ENCODE measurements around the gene PRKAR1B. TPM values are rescaled to one million over a fixed set of nuclear protein-coding genes. Genes with fewer than 3 reads are reported as not detected.

The PRKAR1B gene
- total RNA-seq, 2 experiments from 2014 or later = 28.0 to 28.2 TPM

DNA sequence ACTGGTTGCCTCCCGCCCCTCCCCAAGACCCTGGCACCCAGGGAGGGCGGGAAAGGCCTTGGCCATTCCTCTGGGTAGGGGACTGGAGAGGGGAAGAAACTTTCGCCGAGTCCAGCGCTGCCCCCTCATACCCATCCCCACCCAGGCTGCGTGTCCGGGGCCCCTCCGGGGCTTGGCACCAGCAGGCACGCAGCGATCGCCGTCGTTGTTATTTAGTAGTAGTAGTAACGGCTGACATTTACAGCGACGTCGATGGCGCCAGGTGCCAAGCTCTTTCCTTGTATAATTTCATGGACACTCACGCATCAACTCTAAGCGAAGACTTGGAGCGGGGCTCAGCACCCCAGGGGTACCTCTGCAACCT lies 204.1 kb downstream of the PRKAR1B start:
- intact Hi-C loops (cut with micrococcal nuclease) = loop anchor here (5.0 kb wide), 1 partner anchor 204 kb away; the partner anchor contains the start of genes DNAAF5 and PRKAR1B
- Mint-ChIP-seq H3K9me3 (no peaks in the 10 kb centered on the region), H3K4me3 (no peak overlapping the region), H3K4me1 (ENCODE audit: low read depth) (peaks cover 8% of the 10 kb centered on the region), H3K27me3 (peaks cover 28% of the 10 kb centered on the region), H3K36me3 (no peaks in the 10 kb centered on the region), H3K27ac (no peak overlapping the region)
- ChIA-PET CTCF (no interaction called here), POLR2A (no interaction called here)
- DNase-seq = no peak

DNA sequence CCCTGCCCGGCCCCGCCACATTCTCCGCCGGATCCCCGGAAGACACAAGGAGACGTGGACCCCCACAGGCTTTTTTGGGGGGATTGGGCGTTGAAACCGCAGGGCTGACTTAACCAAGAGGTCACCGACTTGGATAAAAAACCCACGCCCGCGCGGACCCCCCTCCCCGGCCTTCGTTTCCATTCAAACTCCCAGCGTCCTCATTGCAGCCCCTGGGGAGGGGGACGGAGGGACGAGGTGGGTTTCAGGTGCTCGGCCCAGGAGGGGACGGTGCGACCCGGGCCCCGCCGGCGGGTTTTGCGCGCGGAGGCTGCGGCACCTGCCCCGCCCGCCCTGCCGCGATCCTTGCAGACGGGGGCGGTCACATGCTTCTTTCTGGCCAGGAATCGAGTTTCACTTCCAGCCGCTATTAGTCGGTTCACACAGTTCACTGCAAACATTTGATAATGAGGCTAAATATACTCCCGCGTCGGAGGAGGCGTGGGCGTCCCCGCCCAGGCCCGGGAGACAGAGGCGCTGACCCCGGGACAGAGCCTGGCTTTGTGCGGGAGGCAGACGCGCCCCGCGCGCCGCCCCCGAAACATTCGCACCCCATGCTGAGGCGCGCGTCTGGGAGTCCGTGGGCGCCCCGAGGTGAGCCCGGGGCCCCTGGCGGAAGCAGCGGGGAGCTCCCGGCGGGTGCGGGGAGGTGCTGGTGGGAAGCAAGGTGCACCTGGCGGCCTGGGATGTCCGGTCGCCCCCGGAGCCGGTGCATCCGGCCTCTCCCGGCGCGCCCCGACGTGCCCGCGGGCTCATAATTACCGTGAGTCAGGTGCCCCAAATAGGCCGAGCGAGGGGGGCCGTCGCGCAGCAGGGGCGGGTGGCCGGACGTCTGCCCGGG lies 204.8 kb downstream of the PRKAR1B start:
- ChIA-PET CTCF (no interaction called here), POLR2A (no interaction called here)
- H3K27ac Mint-ChIP-seq = no peak overlapping the region
- H3K9me3 Mint-ChIP-seq = no peaks in the 10 kb centered on the region
- no peaks in the 10 kb centered on the region for H3K36me3 Mint-ChIP-seq
- intact Hi-C loops (cut with micrococcal nuclease) = loop anchor here (5.0 kb wide), 1 partner anchor 205 kb away; the partner anchor contains the start of genes DNAAF5 and PRKAR1B
- H3K27me3 Mint-ChIP-seq = peaks cover 31% of the 10 kb centered on the region
- H3K4me3 Mint-ChIP-seq = no peak overlapping the region
- peaks cover 12% of the 10 kb centered on the region for H3K4me1 Mint-ChIP-seq (ENCODE audit: low read depth)
- peak; percentile 40 for DNase-seq

DNA sequence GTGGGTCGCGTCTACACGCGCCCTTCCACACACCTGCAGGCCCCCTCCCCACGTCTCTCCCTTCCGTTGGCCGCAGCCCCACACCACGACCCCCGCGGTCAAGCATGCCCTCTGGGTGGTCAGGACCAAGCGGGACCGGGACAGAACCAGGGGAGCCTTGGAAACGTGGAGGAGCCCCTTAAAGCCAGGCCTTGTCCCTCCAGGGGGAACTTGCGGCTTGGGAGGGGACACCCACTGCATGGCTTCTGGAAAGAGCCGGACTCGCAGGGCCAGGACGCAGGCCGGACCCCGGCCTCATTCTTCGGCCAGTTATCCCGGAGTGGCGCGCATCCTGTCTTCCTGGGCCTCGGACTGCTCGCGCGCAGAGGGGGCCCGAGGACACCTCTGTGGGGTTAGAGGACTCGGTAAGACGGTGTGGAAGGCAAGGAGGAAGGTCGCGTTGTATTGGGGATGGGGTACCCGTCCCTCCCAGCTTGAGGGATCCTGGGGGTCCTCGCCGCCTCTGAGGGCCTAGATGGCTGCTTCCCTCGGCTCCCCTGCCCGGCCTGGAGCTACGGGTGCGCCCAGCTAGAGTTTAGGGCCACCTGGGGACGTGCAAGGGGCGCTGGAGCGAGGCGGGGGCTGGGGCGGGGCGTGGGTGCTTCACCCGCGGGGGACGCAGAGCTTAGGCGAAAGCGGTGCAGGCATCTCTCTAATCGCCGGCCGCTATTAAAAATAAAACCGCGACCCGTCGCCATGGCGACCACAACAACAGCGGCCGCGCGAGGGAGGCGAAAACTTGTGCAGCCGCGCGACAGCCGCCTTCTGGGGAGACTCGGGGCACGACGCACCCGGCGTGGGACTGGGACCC lies 205.6 kb downstream of the PRKAR1B start:
- H3K9me3 Mint-ChIP-seq = no peaks in the 10 kb centered on the region
- intact Hi-C loops (cut with micrococcal nuclease) = loop anchor here (5.0 kb wide), 1 partner anchor 206 kb away; the partner anchor contains the start of genes DNAAF5 and PRKAR1B
- DNase-seq = no peak
- ChIA-PET POLR2A (no interaction called here), CTCF (no interaction called here)
- H3K4me3 Mint-ChIP-seq = peak overlapping the region; percentile 12
- no peaks in the 10 kb centered on the region for H3K36me3 Mint-ChIP-seq
- H3K27ac Mint-ChIP-seq = no peak overlapping the region
- H3K27me3 Mint-ChIP-seq = peaks cover 31% of the 10 kb centered on the region
- peaks cover 12% of the 10 kb centered on the region for H3K4me1 Mint-ChIP-seq (ENCODE audit: low read depth)

DNA sequence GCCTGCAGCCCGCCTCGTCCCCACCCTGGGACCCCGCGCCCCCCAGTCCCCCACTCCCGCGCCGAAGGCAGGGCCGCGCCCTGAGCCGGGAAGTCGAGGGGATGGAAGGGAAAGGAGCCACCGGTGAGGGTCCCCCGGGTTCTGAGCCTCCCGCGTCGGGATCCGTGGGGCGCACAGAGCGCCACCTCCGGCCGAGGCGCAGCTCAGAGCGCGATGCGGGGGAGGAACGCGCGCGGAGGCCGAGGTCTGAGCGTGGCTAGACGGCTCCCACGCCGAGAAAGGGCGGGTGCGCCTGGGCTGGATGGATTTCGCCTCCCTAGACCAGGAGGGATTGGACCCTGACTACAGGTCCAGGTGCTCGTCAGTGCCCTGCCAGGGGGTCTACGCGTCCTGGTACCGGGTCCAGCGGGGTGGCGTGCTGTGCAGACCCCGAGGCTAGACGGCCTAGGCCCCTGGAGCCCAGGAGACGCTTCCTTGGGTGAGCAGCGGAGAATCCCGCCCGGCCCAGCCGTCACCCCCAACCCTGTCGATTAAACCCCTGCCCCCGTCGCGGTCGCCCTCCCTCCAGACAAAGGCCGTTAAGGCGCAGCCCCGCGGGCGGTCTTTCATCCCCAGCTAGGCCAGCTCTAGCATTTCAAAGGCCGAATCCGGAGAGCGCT lies 206.4 kb downstream of the PRKAR1B start:
- ChIA-PET POLR2A (no interaction called here), CTCF (no interaction called here)
- Mint-ChIP-seq H3K4me3 (no peak overlapping the region), H3K9me3 (no peaks in the 10 kb centered on the region), H3K27me3 (peaks cover 38% of the 10 kb centered on the region), H3K27ac (no peak overlapping the region), H3K36me3 (no peaks in the 10 kb centered on the region), H3K4me1 (ENCODE audit: low read depth) (peaks cover 16% of the 10 kb centered on the region)
- no peak for DNase-seq
- intact Hi-C loops (cut with micrococcal nuclease) = loop anchor here (5.0 kb wide), 1 partner anchor 207 kb away; the partner anchor contains the start of genes DNAAF5 and PRKAR1B

DNA sequence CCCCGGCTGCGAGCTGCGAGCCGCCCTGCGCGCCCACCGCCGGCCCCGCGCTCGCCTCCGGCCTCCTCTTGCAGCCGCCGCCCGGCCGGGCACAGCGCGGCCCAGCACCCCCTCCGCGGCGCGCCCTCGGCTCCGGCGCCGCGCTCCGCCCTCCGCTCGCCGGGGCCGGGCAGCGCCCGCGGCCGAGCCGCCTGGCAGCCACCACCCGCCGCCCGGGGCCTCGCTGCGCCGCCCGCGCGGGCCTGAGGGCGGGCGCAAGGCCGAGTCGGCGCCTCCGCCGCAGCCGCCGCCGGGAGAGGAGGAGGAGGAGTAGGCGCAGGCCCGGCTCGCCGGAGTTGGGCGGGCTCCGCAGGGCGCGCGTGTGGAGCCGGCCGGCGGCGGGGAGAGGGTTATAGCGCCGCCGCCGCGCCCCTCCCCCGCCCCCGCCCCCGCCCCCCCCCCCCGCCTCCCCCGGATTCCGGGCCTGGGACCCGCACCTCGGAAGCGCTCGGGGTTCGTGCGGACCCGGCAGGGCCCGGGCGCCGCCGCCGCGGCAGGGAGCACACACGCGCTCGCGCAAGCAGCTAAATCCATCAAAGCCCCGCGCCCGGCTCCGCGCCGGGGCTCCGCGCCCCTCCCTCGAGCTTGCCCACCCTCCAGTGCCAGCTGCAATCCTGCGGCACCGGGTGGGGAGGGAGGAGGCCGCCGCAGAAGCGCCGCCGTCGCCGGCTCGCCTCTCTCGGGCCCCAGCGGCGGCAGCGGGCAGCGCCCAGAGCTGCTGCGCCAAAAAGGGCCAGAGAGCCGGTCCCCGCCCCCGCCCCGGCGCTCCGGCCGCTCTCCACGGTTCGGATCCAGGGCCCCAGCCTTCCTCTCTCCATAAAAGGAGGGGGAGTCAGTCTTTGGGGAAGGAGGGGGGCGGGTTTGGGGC lies 207.3 kb downstream of the PRKAR1B start, which contains the start of gene PDGFA:
TSS of gene PDGFA (minus strand) at position 363 of the 907 bp plus-strand sequence. CDS start 845 bp downstream, outside the sequence.
- no peak within 1 kb of the TSS for H3K27ac Mint-ChIP-seq
- peaks cover 44% of the 10 kb centered on the region for H3K27me3 Mint-ChIP-seq
- CTCF ChIA-PET = no interaction called here
- peak within 1 kb of the TSS; percentile 79 for H3K4me3 Mint-ChIP-seq
- H3K36me3 Mint-ChIP-seq = no peaks in the 10 kb centered on the region
- peak; percentile 26 for DNase-seq
- H3K9me3 Mint-ChIP-seq = no peaks in the 10 kb centered on the region
- POLR2A ChIA-PET = interaction anchor here (1.0 kb wide), 1 partner anchor 84 kb away, joined by 4 read pairs; no protein-coding TSS in a partner anchor
- peaks cover 16% of the 10 kb centered on the region for H3K4me1 Mint-ChIP-seq (ENCODE audit: low read depth)
- intact Hi-C loops (cut with micrococcal nuclease) = loop anchor here (5.0 to 10.0 kb wide), 4 partner anchors 63 to 208 kb away; partner anchors contain the start of genes DNAAF5 and PRKAR1B

DNA sequence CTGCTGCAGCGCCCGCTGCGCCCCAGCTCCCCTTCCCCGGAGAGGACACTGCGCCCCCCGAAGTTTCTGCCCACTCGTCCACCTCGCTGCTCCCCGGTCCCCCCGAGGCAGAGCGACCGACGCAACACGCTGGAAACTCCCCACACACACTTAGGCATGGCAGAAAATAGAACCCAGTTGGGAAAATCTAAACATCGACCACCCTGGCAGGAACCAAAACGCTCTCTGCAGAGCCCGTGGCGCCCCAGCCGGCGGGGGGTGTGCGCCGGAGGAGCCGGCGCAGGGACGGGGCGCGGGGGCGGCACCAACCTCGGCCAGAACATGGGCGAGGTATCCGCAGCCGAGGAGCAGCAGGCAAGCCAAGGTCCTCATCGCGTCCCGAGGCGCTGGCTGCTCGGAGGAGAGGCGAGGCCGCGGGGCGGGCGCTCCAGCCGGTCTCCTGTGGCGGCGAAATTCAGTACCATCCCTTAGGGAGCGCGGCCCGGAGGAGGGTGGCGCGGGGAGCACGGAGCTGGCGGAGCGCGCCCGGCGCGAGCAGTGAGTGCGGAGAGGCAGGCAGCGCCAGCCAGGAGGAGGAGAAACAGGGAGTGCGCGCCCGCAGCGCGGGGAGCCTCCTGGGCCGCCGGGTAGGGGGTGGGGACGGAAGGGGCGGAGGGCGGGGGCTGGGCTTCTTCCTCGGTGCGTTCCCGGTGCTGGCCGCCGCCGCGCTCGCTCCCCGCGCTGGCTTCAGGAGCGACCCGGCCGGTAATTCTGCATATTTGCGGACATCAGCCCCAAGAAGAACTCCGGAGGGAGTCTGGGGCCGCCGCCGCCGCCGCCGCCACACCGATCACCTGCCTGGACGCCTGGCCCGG lies 208.2 kb downstream of the PRKAR1B start:
- H3K4me3 Mint-ChIP-seq = peak overlapping the region; percentile 79
- POLR2A ChIA-PET = interaction anchor here (1.0 kb wide), 1 partner anchor 85 kb away, joined by 4 read pairs; no protein-coding TSS in a partner anchor
- H3K27ac Mint-ChIP-seq = no peak overlapping the region
- no peaks in the 10 kb centered on the region for H3K36me3 Mint-ChIP-seq
- H3K27me3 Mint-ChIP-seq = peaks cover 39% of the 10 kb centered on the region
- DNase-seq = peak; percentile 66
- intact Hi-C loops (cut with micrococcal nuclease) = loop anchor here (5.0 to 10.0 kb wide), 3 partner anchors 63 to 154 kb away; no protein-coding TSS in a partner anchor
- H3K9me3 Mint-ChIP-seq = no peaks in the 10 kb centered on the region
- H3K4me1 Mint-ChIP-seq (ENCODE audit: low read depth) = peaks cover 19% of the 10 kb centered on the region
- CTCF ChIA-PET = interaction anchor here (1.0 kb wide), 1 partner anchor 87 kb away, joined by 3 read pairs; no protein-coding TSS in a partner anchor

DNA sequence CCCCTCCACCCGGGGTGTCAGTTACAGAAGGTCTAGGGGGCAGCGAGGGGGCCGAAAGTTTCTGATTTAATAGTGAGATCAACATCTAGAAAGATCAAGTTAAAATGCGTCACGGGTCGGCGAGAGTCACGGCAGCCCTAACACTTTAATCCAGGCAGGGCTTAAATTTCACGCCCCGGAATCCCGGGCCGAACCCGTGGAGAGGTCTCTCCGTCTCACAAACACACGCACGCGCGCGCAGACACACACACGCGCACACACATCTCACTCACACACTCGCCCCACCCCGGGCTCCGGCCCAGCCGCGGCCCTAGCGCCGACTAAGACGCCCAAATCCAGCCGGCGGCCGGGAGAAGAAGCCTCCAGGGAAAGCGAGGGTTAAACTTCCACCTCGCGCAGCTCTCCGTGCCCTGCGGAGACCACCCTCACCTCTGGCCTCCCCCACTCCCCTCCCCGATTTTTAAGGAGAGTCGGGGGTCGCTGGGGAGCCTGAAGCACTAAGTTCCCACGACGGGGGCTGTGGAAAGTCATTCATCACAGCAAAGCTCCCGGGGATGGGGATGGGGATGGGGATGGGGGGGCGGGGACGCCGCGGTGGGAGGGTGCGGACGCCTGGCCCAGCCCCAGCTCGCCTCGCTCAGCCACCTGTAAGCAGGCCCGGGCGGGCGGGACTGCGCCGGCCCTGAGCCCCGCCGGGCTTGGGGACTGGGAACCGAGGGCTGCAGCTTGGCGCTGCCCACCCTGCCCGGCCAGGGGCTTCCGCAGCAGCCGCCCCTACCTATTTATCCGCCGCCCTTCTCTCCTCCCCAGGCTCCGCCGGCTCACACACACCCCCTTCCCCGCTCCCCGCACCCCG lies 209.1 kb downstream of the PRKAR1B start:
- peak; percentile 37 for DNase-seq
- Mint-ChIP-seq H3K4me1 (ENCODE audit: low read depth) (peaks cover 23% of the 10 kb centered on the region), H3K36me3 (no peaks in the 10 kb centered on the region), H3K9me3 (no peaks in the 10 kb centered on the region), H3K27ac (no peak overlapping the region), H3K27me3 (peaks cover 36% of the 10 kb centered on the region), H3K4me3 (peak overlapping the region; percentile 79)
- POLR2A ChIA-PET = no interaction called here
- CTCF ChIA-PET = interaction anchor here (1.0 kb wide), 1 partner anchor 86 kb away, joined by 3 read pairs; no protein-coding TSS in a partner anchor
- intact Hi-C loops (cut with micrococcal nuclease) = loop anchor here (5.0 to 10.0 kb wide), 3 partner anchors 64 to 153 kb away; no protein-coding TSS in a partner anchor

DNA sequence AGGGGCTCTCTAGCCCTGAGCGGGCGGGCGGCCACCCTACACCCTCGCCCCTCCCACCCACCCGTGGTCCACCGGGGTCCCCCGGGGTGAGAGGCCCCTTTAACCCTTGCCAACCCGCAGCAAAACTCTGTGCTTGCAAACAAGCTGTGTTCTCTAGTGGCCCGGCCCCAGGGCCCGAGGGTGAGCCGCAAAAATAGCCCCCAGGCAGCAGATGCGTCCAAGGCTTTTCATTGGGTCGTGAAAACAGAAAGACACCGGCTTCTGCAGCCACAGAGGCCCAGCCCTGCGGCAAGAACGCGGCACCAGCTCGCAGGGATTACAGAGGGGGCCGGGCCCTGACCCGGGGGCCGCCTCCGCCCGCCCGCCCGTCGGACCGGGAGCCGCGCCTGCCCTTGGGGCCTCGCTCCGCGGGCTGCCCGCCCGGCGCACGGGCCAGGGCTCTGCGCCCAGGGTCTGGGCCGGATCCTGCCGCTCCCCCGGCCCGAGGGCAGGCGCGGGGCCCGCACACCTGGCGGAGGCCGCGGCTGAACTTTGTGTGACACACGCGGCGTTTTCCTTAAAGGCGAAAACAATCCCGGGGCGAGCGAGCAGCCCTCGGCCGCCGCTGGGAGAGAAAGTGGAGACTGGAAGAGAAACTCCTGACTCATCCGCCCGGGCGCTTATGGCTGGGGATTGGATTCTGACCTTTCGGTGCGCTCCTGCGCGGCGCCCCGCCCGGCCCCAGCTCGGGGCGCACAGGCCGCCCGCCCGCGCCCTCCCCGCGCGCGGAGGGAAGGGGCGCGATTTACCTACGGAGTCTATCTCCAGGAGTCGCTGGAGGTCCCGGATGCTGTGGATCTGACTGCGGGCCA lies 210.2 kb downstream of the PRKAR1B start:
- ChIA-PET CTCF (no interaction called here), POLR2A (no interaction called here)
- no peak overlapping the region for H3K4me3 Mint-ChIP-seq
- no peaks in the 10 kb centered on the region for H3K9me3 Mint-ChIP-seq
- H3K27me3 Mint-ChIP-seq = peaks cover 34% of the 10 kb centered on the region
- peak; percentile 55 for DNase-seq
- intact Hi-C loops (cut with micrococcal nuclease) = loop anchor here (5.0 to 10.0 kb wide), 3 partner anchors 65 to 152 kb away; no protein-coding TSS in a partner anchor
- H3K36me3 Mint-ChIP-seq = no peaks in the 10 kb centered on the region
- H3K27ac Mint-ChIP-seq = no peak overlapping the region
- peaks cover 23% of the 10 kb centered on the region for H3K4me1 Mint-ChIP-seq (ENCODE audit: low read depth)

DNA sequence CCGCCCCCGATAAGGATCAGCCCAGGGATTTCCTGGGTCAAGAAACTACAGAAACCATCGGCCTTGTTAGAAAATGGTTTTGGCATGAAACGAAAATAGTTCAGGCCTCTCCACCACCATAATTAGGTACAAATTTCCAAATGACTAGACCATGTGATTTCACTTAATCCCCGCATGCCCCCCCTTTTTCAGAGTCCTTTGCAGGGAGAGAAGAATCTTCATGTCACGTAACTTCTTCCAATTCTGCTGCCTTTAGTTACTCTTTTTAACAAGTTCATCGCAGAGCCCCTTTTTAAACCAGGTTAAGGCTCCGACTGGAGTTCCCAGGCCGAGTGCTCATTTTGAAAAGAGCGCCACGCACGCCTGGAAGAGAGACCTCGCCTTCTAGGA lies 210.9 kb downstream of the PRKAR1B start:
- H3K27me3 Mint-ChIP-seq = peaks cover 31% of the 10 kb centered on the region
- ChIA-PET POLR2A (no interaction called here), CTCF (no interaction called here)
- peaks cover 19% of the 10 kb centered on the region for H3K4me1 Mint-ChIP-seq (ENCODE audit: low read depth)
- no peak overlapping the region for H3K27ac Mint-ChIP-seq
- no peaks in the 10 kb centered on the region for H3K36me3 Mint-ChIP-seq
- H3K9me3 Mint-ChIP-seq = no peaks in the 10 kb centered on the region
- no peak overlapping the region for H3K4me3 Mint-ChIP-seq
- intact Hi-C loops (cut with micrococcal nuclease) = loop anchor here (5.0 to 10.0 kb wide), 3 partner anchors 66 to 151 kb away; no protein-coding TSS in a partner anchor
- DNase-seq = no peak
